Stimulated activated CD8-positive, alpha-beta memory T cell treated with anti-CD3 and anti-CD28 coated beads, Interleukin-4, amount 100 ng/mL, for 1 hour (primary cell): ENCODE measurements around the gene KCNMA1.

ENCODE experiments used
- DNase-seq, 2 donors: peaks; one replicate each; pipeline ENCODE4 v3.0.0-alpha.2; 2020; ENCODE audit warnings: low read depth in 2 of 2, low spot score in 1 of 2

The KCNMA1 gene

DNA sequence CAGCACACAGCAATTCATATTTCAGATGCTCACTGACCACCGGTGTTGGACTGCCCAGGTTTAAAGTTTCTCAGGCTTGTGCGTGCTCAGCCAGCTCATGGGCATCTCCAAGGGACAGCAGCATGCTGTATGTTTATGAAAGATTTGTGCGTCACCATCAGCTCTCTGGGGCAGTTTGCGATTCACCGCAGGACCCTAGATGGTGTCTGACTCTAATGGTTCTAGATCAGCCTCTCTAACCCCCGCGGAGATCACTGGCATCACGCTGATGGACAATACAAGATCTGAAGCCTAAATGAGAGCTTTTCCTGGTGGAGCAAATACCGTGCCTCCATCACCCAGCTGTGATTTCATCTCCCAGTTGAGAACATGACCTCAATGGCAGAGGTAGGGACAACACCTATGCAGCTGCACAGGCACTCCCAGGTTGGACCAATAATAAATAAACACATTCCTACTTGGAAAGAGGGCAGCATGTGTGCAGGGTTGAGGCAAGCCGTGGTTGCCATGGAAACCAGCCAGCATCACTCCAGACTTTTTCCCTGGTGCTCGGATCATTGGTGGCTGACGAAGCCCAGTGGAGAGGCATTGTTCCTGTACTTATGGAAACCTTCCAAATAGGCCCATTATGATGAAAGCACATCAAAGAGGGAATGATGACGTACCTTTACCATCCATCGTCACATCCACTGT lies 253.6 kb downstream of the KCNMA1 start:
- no peak for DNase-seq

DNA sequence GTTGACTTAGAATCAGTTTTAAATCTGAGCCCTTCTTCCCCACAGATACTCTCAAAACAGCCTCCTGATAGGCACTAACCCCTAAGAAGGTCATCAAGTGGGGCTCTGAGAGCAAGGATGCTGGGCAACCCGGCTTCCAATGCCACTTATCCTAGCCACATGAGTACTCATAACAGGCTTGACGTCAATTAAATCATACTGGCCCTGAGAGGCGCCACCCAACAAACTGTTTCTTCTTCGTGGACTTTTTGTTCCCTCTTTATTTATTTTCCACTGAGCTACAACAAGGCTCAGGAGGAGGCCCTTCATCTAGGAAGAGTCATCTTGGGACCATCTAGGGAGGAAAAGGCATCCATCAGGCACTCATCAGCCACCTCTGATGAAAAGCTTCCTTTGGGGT lies 255.9 kb downstream of the KCNMA1 start:
- no peak for DNase-seq

DNA sequence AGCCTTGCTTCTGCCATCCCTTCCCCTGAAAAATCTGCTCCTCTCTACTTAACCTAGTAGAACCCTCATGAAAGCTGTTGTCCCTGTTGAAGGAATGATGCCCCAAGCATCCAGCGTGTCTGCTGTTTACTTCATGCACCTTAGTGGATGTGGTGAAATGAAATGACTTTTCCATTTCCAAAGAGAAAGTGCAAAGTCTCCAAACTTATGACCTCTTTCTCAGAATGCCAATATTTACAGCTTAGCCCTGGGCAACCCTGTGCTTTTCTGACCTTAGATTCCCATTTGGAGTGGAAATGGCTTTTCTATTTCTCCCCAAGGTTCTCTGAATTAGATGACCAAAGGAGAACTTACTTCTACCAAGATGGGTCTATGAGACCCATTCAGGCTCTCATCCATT lies 256.9 kb downstream of the KCNMA1 start:
- no peak for DNase-seq

DNA sequence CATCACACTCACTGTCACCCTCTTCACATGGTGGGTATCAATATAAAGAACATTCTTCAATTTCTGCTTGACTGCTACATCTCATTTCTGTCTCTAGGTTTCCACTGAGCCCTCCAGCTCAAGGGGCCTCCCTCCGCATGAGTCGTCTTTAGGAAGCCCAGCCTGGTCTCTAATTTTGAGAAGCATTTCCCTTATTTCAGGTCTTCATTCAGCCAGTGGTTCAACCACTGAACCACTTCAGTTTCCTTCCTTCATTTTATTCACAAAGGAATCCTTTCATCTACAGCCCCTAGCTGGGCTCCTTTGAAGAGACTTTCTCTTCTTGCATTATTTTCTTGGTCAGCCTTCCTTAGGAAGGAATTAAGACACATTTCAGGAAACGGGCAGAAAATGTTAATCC lies 257.4 kb downstream of the KCNMA1 start:
- no peak for DNase-seq

- DNase-seq, result no peak
Observed at GRCh38 chr10:77378366-77379349, 258.9 kb downstream of the KCNMA1 start.

DNA sequence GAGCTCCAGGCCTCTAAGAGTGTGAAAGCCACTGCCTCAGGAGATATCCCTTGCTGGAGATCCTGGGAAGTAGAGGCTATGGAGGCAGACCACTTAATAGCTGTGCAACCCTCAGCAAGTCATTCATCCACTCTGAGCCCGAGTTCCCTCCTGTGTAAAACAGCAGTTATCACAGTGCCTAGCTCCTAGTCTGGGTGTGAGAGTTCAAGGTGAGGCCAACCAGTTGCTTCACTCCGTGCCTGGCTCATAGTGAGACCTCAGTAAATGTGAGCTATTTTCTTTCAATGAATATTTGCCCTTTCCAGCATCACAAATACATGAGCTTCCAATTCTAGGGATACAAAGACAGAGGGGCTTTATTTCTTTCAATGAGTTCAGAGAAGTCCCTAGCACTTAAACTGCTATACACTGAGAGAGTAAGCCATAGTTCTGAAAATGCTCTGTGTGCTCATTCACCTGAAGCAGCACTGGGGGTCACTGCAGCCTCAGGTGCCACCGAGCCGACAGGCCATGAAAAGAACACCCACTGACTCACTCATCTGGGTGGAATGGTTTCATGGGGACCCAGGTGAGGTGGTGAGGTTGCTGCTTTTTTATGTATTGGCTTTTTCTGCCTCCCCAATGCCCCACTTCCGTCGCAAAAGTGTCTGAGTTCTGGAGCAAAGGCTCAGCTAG lies 259.8 kb downstream of the KCNMA1 start:
- no peak for DNase-seq

DNA sequence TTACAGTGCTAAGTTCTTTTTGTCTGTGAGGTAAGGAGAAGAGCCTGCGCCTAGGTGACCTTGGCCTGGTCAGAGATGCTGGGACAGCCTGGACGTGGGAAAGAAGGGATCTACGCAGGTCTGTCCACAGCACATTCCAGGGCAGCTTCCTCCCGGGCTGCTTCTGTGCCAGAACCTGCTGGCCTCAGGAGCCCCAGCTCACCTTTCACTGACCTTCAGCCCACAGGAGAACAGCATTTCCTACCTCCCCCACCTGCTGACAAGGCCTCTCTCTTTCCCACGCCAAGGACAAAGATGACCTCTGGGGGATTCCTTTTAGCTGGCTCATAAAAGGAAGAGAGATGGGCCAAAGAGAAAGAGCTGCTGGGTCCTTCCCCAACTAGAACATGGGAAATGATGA lies 260.6 kb downstream of the KCNMA1 start:
- no peak for DNase-seq

GRCh38 chr10:77374189-77374656 lies 263.4 kb downstream of the KCNMA1 start:
- no peak for DNase-seq

DNA sequence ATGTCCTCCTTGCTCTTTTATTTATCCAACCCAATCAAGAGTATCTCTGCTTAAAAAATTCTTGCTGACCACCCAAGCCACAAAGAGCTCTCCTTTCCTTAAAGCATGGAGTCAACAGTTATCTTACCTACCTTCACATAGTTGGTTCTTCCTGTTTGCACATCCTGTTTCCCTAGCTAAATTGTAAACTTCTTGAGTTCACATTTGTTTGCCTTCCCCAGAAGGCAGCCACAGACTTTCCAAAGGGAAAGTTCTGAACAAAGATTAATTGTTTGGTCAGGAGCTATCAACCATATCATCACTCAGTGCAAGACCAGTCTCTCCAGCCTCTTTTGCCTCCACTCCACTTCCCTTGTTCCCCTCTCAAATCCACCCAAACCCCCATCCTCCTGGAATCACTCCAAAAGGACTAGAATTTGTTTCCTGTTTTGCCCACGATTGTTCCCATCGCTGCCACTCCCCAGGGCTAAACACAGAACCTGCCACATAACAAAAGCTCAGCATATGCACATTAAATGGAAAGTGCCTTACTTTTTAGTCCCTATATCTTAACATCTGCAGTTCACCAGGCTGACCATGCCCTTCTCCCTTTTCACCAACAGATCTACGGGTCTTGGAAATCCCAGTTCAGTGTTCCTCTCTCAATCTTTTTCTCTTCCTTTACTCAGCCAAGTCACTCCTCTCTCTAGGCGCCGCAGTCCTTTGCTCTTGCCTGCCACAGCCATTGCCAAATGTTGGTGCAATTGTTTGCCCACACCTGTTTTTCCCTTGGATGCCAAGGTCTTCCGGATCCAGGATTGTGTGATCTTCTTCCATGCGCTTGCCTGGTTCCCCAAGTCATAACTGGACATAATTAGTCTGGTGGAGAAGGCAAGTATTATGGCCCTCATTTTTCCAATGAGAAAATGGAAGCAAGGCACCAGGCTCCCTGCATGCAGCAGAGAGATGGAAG lies 265.5 kb downstream of the KCNMA1 start:
- DNase-seq, result no peak

DNA sequence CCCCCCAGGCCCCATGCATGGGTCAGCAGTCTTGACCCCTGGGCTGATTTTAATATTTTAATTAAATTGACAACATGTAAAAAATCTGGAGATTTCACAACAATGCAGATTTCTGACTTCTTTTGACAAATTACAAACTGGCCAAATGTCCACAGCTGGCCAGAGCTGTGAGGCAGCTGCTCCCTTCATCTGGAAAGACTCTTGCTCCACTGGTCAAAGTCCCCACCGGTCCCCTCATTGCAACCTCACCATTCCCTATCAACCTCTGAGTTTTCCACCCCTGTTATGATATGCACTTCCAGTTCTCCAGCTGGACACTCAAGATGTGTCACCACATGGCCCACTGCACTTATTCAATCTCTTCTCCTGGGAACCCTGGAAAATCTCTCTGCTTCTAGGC lies 266.2 kb downstream of the KCNMA1 start:
- no peak for DNase-seq

DNA sequence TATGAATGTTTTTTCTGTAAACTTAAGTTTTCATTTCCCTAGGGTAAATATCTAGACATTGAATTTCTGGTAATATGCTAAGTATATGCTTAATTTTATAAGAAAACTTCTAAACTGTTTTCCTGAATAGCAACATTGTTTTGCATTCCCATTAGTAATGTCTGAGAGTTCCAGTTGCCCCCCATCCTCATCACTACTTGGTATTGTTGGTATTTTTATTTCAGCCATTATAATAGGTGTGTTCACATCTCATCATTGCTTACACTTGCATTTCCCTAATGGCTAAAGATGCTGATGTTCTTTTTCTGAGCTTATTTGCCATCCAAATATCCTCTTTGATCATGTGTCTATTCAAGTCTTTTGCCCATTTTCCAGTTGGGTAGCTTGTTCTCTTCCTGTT lies 269.6 kb downstream of the KCNMA1 start:
- DNase-seq, result no peak

GRCh38 chr10:77363210-77363609 lies 274.4 kb downstream of the KCNMA1 start:
- DNase-seq, result no peak

DNA sequence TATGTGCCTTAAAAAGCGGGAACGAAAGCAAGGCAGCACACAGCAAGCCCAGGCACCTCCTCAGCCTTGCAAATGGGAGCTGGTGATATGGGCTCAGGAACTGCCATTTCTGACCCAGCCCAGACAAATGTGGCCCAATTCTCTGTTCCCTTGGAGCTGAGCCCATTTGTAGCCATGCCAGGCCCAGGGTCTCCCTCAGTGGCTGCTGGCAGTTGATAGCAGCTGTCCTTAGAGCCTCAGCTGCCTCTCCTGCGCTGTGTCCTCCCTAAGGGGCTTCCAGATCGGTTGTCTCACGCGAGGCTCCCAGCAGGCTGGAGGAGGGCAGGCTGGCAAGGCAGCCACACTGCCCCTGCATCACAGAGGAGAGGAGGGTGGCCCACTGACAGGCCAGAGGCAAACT lies 275.8 kb downstream of the KCNMA1 start:
- no peak for DNase-seq

- no peak for DNase-seq
Observed at GRCh38 chr10:77361426-77361825, 276.2 kb downstream of the KCNMA1 start.

GRCh38 chr10:77360835-77361234 lies 276.8 kb downstream of the KCNMA1 start:
- no peak for DNase-seq

DNA sequence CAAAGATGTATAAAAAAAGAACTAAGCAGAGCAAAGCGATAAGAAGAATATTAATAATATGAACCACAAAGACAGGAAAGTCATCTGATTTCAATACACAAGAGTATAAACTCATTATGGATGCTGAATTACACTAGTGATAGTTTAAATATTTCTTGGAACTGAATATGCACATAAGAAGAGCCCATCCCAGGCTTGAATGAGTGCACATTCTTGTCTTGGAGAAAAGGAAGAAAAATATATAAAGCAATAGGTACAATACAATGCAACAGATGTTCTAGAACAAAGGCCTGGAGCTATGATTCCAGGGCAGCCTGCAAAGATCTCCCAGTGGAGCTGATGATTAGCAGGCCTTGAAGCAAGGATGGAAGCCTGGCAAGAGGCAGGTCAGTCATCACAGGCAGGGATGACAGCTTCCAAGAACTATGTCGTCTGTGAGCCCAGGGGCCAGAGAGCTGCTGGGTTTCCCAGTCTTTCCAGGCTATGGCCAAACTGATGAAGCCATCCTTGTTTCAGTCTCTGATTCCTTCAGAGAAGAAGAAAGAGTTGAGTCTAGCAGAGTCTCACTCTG lies 277.6 kb downstream of the KCNMA1 start:
- DNase-seq, result no peak

GRCh38 chr10:77359287-77359691 lies 278.3 kb downstream of the KCNMA1 start:
- DNase-seq, result no peak

DNA sequence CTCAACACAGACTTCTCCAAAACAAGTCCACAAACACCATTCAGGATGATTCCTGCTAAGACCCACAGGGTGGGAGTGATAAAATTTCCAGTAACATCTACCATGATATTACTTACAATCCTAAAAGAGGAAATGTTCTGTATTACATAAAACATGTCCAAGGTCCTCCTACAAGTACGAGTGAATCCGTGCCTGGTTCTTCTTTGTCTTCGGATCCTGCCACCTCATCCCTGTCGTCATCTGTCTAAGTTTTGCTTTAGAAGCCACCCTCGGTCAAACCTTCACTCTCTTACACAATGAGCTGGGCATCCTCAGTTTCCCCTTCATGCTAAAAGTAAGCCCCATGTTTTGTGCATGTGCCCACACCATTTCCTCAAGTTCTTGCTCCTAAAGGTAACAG lies 279.0 kb downstream of the KCNMA1 start:
- DNase-seq, result no peak

- DNase-seq, result no peak
Observed at GRCh38 chr10:77357611-77358310, 279.8 kb downstream of the KCNMA1 start.

DNA sequence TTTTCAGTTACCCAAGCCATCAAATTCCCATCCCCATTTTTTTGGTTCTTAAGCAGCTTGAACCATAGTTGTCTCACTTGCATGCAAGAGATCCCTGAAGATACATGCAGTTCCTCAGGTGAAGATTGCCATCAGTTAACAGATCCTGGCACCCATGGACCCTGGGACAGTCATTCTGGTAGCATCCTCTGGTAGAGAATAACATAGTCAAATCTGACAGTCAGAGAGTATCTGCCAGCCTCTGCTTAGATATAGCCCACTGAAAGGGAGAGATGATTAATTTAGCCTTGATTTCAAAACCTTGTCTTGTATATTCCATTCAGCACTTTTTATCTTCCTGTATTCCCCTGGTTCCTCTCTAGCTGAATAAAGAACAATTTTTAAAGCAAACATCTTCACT lies 280.4 kb downstream of the KCNMA1 start:
- DNase-seq, result no peak
